CD4-positive, alpha-beta T cell treated with Interleukin-12 subunit alpha and Interleukin-12 subunit beta, for 1 hour (primary cell): Measurements from ENCODE around the gene ELAPOR2.
"Not testable (repeated sequence)": the region's sequence is repeated elsewhere in the genome, so short reads cannot be mapped to it uniquely, and the experiment has no call there.

ENCODE experiments used
- DNase-seq: peaks from one replicate; pipeline ENCODE4 v3.0.0-alpha.2; 2020

ELAPOR2 gene

DNA sequence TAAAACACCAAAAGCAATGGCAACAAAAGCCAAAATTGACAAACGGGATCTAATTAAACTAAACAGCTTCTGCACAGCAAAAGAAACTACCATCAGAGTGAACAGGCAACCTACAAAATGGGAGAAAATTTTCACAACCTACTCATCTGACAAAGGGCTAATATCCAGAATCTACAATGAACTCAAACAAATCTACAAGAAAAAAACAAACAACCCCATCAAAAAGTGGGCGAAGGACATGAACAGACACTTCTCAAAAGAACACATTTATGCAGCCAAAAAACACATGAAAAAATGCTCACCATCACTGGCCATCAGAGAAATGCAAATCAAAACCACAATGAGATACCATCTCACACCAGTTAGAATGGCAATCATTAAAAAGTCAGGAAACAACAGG lies 14.7 kb downstream of the ELAPOR2 start:
- not testable (repeated sequence) for DNase-seq

DNA sequence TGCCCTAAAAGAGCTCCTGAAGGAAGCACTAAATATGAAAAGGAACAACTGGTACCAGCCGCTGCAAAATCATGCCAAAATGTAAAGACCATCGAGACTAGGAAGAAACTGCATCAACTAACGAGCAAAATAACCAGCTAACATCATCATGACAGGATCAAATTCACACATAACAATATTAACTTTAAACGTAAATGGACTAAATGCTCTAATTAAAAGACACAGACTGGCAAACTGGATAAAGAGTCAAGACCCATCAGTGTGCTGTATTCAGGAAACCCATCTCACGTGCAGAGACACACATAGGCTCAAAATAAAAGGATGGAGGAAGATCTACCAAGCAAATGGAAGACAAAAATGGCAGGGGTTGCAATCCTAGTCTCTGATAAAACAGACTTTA lies 17.9 kb downstream of the ELAPOR2 start:
- not testable (repeated sequence) for DNase-seq

DNA sequence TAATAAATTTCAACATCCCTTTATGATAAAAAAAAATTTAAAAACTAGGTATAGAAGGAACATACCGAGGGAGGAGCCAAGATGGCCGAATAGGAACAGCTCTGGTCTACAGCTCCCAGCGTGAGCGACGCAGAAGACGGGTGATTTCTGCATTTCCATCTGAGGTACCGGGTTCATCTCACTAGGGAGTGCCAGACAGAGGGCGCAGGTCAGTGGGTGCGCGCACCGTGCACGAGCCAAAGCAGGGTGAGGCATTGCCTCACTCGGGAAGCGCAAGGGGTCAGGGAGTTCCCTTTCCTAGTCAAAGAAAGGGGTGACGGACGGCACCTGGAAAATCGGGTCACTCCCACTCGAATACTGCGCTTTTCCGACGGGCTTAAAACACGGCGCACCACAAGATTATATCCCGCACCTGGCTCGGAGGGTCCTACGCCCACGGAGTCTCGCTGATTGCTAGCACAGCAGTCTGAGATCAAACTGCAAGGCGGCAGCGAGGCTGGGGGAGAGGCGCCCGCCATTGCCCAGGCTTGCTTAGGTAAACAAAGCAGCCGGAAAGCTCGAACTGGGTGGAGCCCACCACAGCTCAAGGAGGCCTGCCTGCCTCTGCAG lies 19.7 kb downstream of the ELAPOR2 start:
- peak; percentile 37 for DNase-seq

DNA sequence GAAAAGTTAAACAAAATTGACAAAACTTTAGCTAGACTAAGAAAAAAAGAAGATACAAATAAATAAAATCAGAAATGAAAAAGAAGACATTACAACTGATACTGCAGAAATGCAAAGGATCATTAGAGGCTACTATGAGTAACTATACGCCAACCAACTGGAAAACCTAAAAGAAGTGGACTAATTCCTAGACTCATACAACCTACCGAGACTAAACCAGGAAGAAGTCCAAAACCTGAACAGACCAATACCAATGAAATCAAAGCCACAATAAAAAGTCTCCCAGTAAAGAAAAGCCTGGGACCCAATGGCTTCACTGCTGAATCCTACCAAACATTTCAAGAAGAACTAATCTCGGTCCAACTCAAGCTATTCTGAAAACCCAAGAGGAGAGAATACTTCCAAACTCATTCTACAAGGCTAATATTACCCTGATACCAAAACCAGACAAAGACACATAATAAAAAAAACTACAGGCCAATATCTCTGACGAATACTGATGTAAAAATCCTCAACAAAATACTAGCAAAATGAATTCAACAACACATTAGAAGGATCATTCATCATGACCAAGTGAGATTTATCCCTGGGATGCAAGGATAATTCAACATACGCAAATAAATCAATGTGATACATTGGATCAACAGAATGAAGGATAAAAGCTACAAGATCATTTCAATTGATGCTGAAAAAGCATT lies 20.3 kb downstream of the ELAPOR2 start:
- no peak for DNase-seq

DNA sequence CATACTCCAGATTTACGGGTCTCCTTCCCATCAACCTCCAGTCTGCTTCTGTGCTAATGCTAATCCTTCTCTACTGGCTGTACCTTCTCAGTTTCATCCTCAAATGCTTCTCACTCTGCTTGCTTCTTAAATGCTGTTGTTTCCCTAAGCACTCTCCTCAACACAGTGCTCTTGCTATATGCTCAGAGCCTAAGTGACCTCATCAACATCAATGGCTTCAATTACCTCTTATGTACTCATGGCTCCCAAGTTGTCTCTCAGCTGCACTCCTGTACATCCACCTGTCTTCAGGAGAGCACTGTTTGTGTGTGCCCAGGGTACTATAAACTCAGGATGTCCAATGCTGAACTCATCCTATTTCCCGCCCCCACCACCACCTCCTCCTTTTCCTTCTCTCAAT lies 22.5 kb downstream of the ELAPOR2 start:
- no peak for DNase-seq

DNA sequence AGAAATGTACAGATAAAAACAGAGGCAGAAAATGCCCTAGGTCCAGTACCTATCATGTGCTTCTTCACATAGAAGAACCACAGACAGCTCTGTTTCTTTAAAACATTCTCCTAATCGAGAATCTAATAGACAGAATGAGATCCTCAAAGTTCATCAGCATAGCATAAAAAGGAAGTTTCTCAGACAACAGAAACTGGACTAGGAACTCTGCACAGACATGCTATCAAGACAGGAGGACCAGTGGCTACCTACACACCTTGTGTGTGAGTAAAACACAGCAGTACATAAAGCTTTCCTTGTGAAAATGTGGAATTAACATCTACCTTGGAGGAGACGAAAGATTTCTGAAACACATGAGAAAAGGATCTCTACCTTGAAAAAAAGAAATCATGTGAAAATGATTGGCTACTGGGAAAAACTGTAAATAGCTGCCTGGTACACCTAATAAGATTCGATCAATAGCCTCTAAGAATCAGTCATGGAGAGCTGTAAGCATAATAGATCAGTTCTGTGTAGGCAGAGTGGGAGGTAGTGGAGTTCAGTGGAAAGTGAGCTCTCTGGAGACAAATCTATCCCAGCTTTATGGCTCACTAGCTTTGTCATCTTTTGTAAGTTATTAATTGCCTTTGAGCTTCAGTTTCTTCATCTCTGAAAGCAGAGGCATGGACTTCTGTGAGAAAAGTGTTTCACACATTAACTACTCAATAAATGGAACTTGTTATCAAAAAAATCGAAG lies 26.7 kb downstream of the ELAPOR2 start:
- DNase-seq, result no peak

DNA sequence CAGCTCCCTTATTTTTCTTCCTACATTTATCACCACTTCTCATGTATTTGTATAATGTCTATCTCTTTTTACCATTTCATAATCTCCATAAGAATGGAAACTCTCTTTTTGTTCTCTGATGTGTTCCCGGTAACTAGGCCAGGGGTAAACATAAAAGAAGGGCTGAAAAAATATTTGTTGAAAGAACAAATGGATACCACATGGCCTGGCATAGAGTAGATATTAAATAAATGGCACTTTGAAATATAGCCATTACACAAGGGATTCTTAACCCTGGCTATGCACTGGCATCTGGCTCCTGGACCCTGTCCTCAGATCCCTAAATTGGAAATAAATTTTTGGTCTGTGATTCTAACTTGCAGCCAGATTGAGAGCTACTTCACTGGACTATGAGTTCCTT lies 30.4 kb downstream of the ELAPOR2 start:
- no peak for DNase-seq

DNA sequence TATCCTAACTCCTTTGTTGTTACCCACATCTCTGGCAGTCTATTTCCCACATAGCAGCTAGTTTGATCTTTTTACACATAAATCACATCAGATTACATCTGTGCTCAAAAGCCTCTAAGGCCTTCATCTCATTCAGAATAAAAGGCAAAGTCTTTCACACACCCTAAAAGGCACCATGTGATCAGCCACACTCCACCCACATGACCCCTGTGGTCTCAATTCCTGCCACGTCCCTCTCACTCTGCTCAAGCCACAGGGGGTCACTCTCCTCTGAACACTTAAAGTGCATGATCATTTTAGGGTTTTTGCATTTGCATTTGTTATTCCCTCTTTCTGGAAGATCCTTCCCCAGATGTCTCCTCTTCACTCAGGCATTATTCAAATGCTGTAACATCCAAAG lies 30.8 kb downstream of the ELAPOR2 start:
- no peak for DNase-seq

DNA sequence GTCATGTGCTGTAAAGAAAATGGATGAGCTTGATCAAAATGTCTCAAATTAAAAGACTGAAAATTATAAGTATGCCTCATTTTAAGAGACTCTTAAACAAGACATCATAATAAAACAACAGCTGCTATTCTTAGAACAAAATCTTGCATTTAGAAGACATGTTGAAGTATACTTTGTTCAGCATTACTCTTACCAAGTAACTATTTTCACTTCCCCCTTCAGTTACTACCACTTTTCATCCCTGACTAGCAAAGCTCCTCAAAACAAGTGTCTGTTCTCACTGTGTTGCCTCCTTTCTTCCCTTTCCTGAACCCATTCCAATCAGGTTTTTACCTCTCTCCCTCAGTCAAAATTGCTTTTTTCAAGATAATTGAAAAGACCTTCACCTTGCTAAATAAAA lies 31.6 kb downstream of the ELAPOR2 start:
- DNase-seq, result no peak

DNA sequence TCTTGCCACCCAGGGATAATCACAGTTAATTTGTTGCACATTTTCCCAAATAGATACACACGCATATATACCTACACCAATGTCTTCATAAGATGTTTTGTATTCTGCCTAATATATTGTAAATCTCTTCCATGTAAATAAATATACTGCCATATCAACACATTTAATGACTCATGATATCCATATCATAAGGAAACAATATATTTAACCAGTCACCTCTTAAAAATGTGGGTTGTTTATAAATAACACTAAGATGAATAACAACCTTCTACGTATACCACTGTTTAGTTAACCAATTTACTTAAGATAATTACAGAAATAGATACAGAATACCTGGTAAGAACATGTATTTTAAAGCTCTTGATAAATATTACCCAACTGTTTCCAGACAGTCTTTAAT lies 38.2 kb downstream of the ELAPOR2 start:
- no peak for DNase-seq

DNA sequence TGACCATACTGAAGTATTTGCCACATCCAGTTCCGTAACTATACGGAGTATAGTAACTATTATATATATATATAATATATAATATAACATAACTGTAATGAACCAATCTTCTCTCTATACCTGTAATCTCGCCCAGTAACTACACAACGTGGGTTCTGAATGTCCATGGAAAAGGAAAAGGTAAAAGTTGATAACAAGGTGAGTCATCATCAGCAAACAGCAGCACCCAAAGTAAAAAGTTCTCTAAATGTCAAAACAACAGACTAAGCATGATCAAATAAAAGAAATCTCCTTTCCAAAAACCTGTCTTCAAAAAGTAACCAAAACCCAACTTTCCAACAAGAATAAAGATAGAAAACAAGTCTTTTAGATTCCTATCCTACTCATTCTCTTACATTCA lies 42.8 kb downstream of the ELAPOR2 start:
- no peak for DNase-seq

DNA sequence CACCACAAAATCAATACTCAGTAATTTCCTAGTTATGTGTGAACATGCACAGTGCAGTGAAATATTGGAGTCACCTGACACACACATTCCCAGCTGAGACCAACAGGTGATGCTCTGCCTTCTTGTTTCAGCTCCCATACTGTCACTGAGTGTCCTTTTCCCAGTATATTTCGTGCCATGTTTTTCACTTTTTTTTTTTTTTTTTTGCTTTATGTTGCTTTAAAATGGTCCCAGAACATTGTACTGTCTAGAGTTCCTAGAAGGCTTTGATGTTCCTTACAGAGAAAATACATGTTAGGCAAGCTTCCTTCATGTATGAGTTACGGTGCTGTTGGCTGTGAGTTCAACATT lies 45.6 kb downstream of the ELAPOR2 start:
- no peak for DNase-seq

DNA sequence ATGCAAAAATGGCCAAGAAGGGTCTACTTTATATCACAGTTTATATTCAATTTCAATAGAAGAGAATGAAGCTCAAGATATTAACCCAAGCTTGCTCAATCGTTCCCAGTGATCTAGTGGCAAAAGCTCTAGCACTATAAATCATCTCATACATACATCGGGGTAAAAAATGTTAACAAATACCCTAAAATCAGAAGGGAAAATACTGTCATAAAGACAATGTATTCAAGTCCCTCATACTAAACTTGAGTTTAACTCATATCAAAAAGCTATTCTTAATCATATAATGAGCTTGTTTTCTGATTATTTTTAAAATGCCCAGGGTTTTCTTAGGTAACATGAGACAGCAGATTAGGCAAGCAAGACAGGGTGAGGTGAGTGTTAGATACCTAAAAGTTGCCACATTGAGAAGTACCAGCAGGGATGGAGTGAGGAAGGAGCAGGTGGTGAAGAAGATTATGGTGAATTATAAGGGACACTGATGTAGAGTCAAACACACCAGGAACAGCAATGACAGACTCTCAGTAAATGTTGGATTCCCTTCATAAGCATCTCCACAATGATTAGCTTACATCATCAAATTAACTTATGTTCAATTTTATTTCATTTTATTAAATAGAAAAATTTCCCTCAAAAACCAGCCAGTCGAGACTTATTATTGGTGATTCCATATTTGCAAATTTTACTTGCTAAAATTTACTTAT lies 46.2 kb downstream of the ELAPOR2 start:
- DNase-seq, result no peak
